HG03097 (cell line): ENCODE measurements around the gene PIAS1.

Source experiments
- ATAC-seq: cut with Tn5 transposase; IDR thresholded peaks from one replicate; pipeline ENCODE4 v1.9.1; 2021; ENCODE audit not compliant: unreplicated experiment, low FRiP score

Gene PIAS1

GRCh38 chr15:68173119-68173518 lies 119.0 kb downstream of the PIAS1 start:
- no peak for ATAC-seq

- no peak for ATAC-seq
These were observed 121.4 kb downstream of the PIAS1 start for GRCh38 chr15:68175526-68175925.

DNA sequence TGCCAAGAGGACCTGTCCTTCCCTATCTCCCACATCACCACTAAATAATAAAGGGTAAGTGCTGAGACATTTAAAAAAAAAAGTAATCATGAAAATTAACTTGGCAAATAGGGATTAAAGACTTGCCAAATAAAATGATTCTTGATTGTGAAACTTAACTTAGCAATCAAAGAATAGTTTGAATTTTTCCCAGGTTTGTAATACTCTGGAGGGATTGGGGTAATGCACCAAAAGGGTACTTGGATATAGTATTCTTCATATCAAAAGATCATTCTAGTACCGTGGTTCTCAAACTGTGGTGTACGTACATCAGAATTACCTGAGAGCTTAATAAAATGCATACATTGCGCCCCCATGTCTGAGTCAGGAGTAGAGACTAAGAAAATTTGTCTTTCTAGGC lies 122.5 kb downstream of the PIAS1 start:
- no peak for ATAC-seq

GRCh38 chr15:68177742-68178141 lies 123.6 kb downstream of the PIAS1 start:
- no peak for ATAC-seq

- ATAC-seq = no peak
These were observed 129.7 kb downstream of the PIAS1 start for GRCh38 chr15:68183616-68184315.

DNA sequence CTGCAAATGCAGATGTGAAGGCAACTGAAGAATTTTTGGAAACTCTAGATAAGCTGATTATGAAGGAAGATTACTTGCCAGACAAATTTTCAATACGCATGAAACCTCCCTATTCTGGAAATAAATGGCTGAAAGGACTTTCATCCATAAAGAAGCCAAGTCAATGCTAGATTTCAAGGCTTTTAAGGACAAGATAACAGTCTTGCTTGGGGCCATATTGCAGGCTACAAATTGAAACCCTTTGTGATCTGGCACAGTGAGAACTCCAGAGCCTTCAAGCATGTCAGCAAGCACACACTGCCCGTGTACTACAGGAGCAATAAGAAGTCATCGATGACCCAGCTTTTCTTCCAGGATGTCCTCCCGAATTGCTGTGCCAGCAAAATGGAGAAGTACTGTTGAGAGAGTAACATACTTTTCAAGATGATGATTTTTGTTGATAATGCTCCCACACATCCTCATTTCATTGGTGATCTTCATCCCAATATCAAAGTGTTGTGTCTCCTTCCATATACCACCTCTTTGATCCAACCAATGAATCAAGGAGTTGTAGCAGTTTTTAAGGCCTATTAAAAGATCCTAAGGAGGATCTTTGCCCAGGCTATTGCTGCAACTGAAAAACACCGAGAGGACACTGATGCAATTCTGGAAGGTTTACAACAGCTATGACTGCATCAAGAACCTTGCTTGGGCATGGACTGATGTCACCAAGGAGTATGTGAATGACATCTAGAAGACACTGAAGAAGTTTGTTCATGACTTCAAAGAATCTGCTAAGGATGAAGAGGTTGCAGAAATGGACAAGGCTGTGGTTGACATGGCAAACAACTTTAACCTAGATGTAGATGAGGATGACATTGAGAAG lies 130.7 kb downstream of the PIAS1 start:
- no peak for ATAC-seq

DNA sequence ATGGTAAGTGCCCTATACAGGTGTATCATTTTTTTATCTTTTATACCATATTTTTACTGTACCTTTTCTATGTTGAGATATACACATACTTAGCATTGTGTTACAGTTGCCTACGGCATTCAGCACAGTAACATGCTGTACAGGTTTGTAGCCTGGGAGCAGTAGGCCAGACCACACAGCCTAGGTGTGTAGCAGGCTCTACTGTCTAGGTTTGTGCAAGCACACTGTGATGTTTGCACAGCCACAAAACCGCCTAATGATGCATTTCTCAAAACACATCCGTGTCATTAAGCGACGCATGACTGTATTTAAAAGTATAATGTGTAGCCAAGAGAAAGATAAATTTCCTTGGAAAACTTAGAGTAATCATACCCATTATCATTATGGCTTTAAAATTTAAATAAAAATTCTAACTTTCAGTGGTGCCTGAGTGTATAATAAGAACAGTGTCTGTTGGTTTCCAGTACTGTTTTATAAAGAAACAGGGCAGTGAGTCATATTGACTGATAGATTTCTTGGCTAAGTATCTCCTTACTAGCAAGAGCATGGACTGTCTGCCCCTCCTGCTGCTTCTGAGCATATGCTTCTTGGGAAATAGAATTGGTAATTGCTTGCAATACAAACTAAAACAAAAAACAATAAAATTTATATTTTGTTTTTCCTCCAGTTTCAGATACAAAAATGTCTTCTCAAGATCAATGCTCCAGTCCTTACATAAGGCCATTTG lies 132.7 kb downstream of the PIAS1 start:
- no peak for ATAC-seq

- no peak for ATAC-seq
These were observed 133.4 kb downstream of the PIAS1 start for GRCh38 chr15:68187559-68187958.

- no peak for ATAC-seq
These were observed 134.5 kb downstream of the PIAS1 start for GRCh38 chr15:68188647-68189046.

- ATAC-seq = no peak
These were observed 135.9 kb downstream of the PIAS1 start for GRCh38 chr15:68190048-68190447.

DNA sequence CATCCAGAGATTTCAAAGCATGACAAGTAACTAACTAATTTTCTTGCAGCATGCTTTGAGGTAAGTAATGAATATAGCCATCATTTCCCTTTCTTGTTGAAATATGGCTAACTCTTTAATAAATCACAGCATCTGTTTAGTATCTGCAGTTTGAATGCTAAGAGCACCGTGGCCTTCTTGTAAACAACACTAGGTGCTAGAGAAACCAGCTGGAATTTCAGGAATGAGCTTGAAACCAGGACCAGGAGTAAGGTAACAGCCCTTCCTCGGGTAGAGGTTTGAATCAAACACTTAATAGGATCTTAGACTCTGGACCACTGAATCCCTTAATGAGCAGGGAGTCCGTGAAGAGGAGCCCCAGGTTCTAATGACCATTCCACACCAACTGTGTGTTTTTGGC lies 137.4 kb downstream of the PIAS1 start:
- no peak for ATAC-seq

GRCh38 chr15:68192117-68192516 lies 138.0 kb downstream of the PIAS1 start:
- ATAC-seq = no peak

- no peak for ATAC-seq
These were observed 138.8 kb downstream of the PIAS1 start for GRCh38 chr15:68192804-68193486.

GRCh38 chr15:68195336-68196112 lies 141.4 kb downstream of the PIAS1 start:
- no peak for ATAC-seq

GRCh38 chr15:68196445-68197169 lies 142.5 kb downstream of the PIAS1 start:
- ATAC-seq = no peak

- ATAC-seq = no peak
These were observed 143.0 kb downstream of the PIAS1 start for GRCh38 chr15:68197170-68197492.

DNA sequence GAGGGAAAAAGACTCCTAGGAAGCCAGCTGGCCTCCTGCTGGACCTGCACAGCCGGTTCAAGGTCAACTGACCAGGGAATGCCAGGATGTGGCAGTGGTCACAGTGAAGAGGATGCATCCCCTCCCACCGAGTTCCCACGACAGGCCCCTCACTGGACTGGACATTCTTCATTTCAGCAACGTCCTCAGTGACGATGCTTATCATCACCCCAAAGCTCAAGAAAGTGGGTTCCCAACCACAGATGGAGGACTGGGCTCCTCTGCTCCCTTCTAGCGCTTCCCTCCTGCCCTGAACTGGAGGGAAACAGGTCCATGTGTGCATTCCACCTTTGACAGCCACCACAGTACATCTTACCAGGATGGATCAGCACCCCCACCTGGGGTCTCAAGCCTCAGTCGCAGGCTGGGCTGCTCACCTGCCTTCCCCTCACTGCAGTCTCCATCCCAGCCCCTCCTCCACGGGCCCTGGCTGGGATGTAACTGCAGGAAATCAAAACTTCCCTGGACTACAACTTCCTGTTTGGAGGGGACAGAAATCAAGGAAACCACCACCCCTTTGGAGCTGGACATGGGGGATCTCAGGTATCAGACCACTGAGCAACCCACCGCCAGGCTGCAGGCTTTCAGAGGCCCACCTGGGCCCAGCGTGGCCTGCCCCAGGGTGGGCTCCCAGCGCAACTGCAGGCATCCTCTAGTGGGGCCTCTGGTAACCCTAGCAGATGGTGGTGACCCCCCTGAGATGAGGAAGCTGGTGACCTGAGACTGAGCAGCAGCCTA lies 143.7 kb downstream of the PIAS1 start:
- no peak for ATAC-seq

DNA sequence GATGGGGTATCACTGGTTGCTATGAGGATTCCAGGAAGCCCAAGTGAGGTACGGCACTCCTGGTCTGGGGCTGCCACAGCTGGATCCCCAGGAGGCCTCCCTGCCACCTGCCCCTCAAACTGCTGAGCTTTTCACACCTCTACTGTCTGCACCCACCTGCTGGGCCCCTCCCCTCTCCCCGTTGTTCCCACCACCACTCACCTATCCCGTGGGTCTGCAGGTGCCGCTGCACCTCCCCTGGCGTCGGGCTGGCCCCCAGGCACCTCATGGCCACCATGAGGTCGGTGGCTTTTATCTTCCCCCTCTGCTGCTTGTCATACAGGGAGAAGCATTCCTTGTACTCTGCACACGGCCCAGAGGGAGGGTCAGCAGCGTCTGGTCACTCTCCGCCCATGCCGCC lies 145.2 kb downstream of the PIAS1 start:
- ATAC-seq = no peak
